ENCODE measurements around the gene PLIN5. TPM values are rescaled to one million over a fixed set of nuclear protein-coding genes. Genes with fewer than 3 reads are reported as not detected.

PLIN5 gene
- total RNA-seq, 2 experiments from 2014 or later, result not detected

GRCh38 chr19:4501691-4502090, 33.3 kb downstream of the PLIN5 start:
- Mint-ChIP-seq H3K36me3 (ENCODE audit: low read depth) (peaks cover 5% of the 10 kb centered on the region), H3K27ac (no peak overlapping the region), H3K4me3 (no peak overlapping the region), H3K9me3 (no peaks in the 10 kb centered on the region), H3K27me3 (no peaks in the 10 kb centered on the region), H3K4me1 (peaks cover 7% of the 10 kb centered on the region)
- POLR2A ChIA-PET, result no interaction called here
- DNase-seq, result no peak
- CTCF ChIA-PET, result no interaction called here

GRCh38 chr19:4500841-4501591, 34.0 kb downstream of the PLIN5 start:
- no peaks in the 10 kb centered on the region for H3K27me3 Mint-ChIP-seq
- H3K4me3 Mint-ChIP-seq, result no peak overlapping the region
- peaks cover 3% of the 10 kb centered on the region for H3K36me3 Mint-ChIP-seq (ENCODE audit: low read depth)
- H3K27ac Mint-ChIP-seq, result no peak overlapping the region
- no peak for DNase-seq
- POLR2A ChIA-PET, result no interaction called here
- CTCF ChIA-PET, result interaction anchor here (0.5 kb wide), 1 partner anchor 634 kb away, joined by 4 read pairs; no protein-coding TSS in a partner anchor
- H3K9me3 Mint-ChIP-seq, result no peaks in the 10 kb centered on the region
- peaks cover under 1% of the 10 kb centered on the region for H3K4me1 Mint-ChIP-seq

- DNase-seq, result no peak
- CTCF ChIA-PET, result no interaction called here
- H3K4me1 Mint-ChIP-seq, result no peaks in the 10 kb centered on the region
- no peaks in the 10 kb centered on the region for H3K36me3 Mint-ChIP-seq (ENCODE audit: low read depth)
- POLR2A ChIA-PET, result no interaction called here
- no peaks in the 10 kb centered on the region for H3K27me3 Mint-ChIP-seq
- no peak overlapping the region for H3K4me3 Mint-ChIP-seq
- no peak overlapping the region for H3K27ac Mint-ChIP-seq
- no peaks in the 10 kb centered on the region for H3K9me3 Mint-ChIP-seq
These were observed 35.2 kb downstream of the PLIN5 start for GRCh38 chr19:4499855-4500254.

- Mint-ChIP-seq H3K9me3 (no peaks in the 10 kb centered on the region), H3K27me3 (no peaks in the 10 kb centered on the region), H3K4me1 (no peaks in the 10 kb centered on the region), H3K4me3 (no peak overlapping the region), H3K36me3 (ENCODE audit: low read depth) (no peaks in the 10 kb centered on the region), H3K27ac (no peak overlapping the region)
- no peak for DNase-seq
- CTCF ChIA-PET, result interaction anchor here (1.0 kb wide), 1 partner anchor 8 kb away, joined by 3 read pairs; no protein-coding TSS in a partner anchor
- POLR2A ChIA-PET, result no interaction called here
These were observed 35.7 kb downstream of the PLIN5 start for GRCh38 chr19:4499318-4499717.

GRCh38 chr19:4498694-4499093, 36.3 kb downstream of the PLIN5 start:
- Mint-ChIP-seq H3K27ac (no peak overlapping the region), H3K9me3 (no peaks in the 10 kb centered on the region), H3K36me3 (ENCODE audit: low read depth) (no peaks in the 10 kb centered on the region), H3K4me1 (no peaks in the 10 kb centered on the region), H3K27me3 (no peaks in the 10 kb centered on the region), H3K4me3 (no peak overlapping the region)
- DNase-seq, result no peak
- ChIA-PET CTCF (interaction anchor here (1.0 kb wide), 1 partner anchor 9 kb away, joined by 3 read pairs; no protein-coding TSS in a partner anchor), POLR2A (no interaction called here)

- no peaks in the 10 kb centered on the region for H3K9me3 Mint-ChIP-seq
- H3K36me3 Mint-ChIP-seq (ENCODE audit: low read depth), result no peaks in the 10 kb centered on the region
- CTCF ChIA-PET, result interaction anchor here (0.9 kb wide), 1 partner anchor 27 kb away, joined by 3 read pairs; no protein-coding TSS in a partner anchor
- H3K4me1 Mint-ChIP-seq, result no peaks in the 10 kb centered on the region
- no peak overlapping the region for H3K4me3 Mint-ChIP-seq
- H3K27me3 Mint-ChIP-seq, result no peaks in the 10 kb centered on the region
- POLR2A ChIA-PET, result no interaction called here
- DNase-seq, result no peak
- no peak overlapping the region for H3K27ac Mint-ChIP-seq
These were observed 37.1 kb downstream of the PLIN5 start for GRCh38 chr19:4497770-4498389.

- no peaks in the 10 kb centered on the region for H3K27me3 Mint-ChIP-seq
- POLR2A ChIA-PET, result interaction anchor here (0.6 kb wide), 1 partner anchor 23 kb away, joined by 3 read pairs; no protein-coding TSS in a partner anchor
These were observed 38.7 kb downstream of the PLIN5 start for GRCh38 chr19:4496304-4496703.

GRCh38 chr19:4495471-4495870, 39.6 kb downstream of the PLIN5 start:
- POLR2A ChIA-PET, result no interaction called here
- Mint-ChIP-seq H3K27me3 (no peaks in the 10 kb centered on the region), H3K36me3 (ENCODE audit: low read depth) (peaks cover 1% of the 10 kb centered on the region), H3K4me3 (no peak overlapping the region), H3K4me1 (no peaks in the 10 kb centered on the region), H3K27ac (no peak overlapping the region), H3K9me3 (no peaks in the 10 kb centered on the region)
- CTCF ChIA-PET, result no interaction called here
- DNase-seq, result no peak

More at GRCh38 chr19:4496304-4496703, 38.7 kb downstream of the PLIN5 start:
- Mint-ChIP-seq H3K27ac (no peak overlapping the region), H3K9me3 (no peaks in the 10 kb centered on the region), H3K36me3 (ENCODE audit: low read depth) (no peaks in the 10 kb centered on the region), H3K4me3 (no peak overlapping the region), H3K4me1 (no peaks in the 10 kb centered on the region)
- no peak for DNase-seq
- CTCF ChIA-PET, result no interaction called here

GRCh38 chr19:4494691-4495064, 40.3 kb downstream of the PLIN5 start:
- H3K27me3 Mint-ChIP-seq, result no peaks in the 10 kb centered on the region
- H3K4me1 Mint-ChIP-seq, result no peaks in the 10 kb centered on the region
- H3K36me3 Mint-ChIP-seq (ENCODE audit: low read depth), result peaks cover 8% of the 10 kb centered on the region
- H3K4me3 Mint-ChIP-seq, result no peak overlapping the region
- POLR2A ChIA-PET, result no interaction called here
- CTCF ChIA-PET, result interaction anchor here (0.5 kb wide), 1 partner anchor 447 kb away, joined by 4 read pairs; no protein-coding TSS in a partner anchor
- no peak overlapping the region for H3K27ac Mint-ChIP-seq
- DNase-seq, result no peak
- H3K9me3 Mint-ChIP-seq, result no peaks in the 10 kb centered on the region

- Mint-ChIP-seq H3K36me3 (ENCODE audit: low read depth) (peaks cover 11% of the 10 kb centered on the region), H3K4me1 (no peaks in the 10 kb centered on the region), H3K27me3 (no peaks in the 10 kb centered on the region), H3K9me3 (no peaks in the 10 kb centered on the region), H3K27ac (no peak overlapping the region), H3K4me3 (no peak overlapping the region)
- no peak for DNase-seq
- CTCF ChIA-PET, result no interaction called here
- POLR2A ChIA-PET, result no interaction called here
These were observed 40.9 kb downstream of the PLIN5 start for GRCh38 chr19:4493929-4494690.

GRCh38 chr19:4493104-4493928, 41.7 kb downstream of the PLIN5 start:
- no peak for DNase-seq
- Mint-ChIP-seq H3K27me3 (no peaks in the 10 kb centered on the region), H3K9me3 (no peaks in the 10 kb centered on the region), H3K4me1 (no peaks in the 10 kb centered on the region), H3K36me3 (ENCODE audit: low read depth) (peaks cover 13% of the 10 kb centered on the region), H3K4me3 (no peak overlapping the region), H3K27ac (no peak overlapping the region)
- POLR2A ChIA-PET, result no interaction called here
- CTCF ChIA-PET, result no interaction called here

GRCh38 chr19:4492337-4493103, 42.5 kb downstream of the PLIN5 start:
- H3K27ac Mint-ChIP-seq, result no peak overlapping the region
- H3K4me1 Mint-ChIP-seq, result no peaks in the 10 kb centered on the region
- no peak for DNase-seq
- H3K36me3 Mint-ChIP-seq (ENCODE audit: low read depth), result peaks cover 13% of the 10 kb centered on the region
- POLR2A ChIA-PET, result no interaction called here
- H3K9me3 Mint-ChIP-seq, result no peaks in the 10 kb centered on the region
- no peak overlapping the region for H3K4me3 Mint-ChIP-seq
- H3K27me3 Mint-ChIP-seq, result no peaks in the 10 kb centered on the region
- CTCF ChIA-PET, result no interaction called here
